Astrocyte of the cerebellum (primary cell): ENCODE measurements around the gene MLXIP.

Experiments used
- DNase-seq: peaks from one replicate; pipeline ENCODE4 v3.0.0-alpha.2; 2011; ENCODE audit warnings: low read depth
- H3K4me3 ChIP-seq: 2 replicates; pipeline ENCODE4 v1.5.1; 2011; ENCODE audit warnings: mild to moderate bottlenecking, low read depth, low read length, moderate library complexity
- in situ Hi-C: cut with HindIII; loops from 2 replicates; pipeline ENCODE4 v1.10.0; 2017; ENCODE audit warnings: low sequenced_read_pairs
- TF ChIP-seq, protein P1 (sequence below): IDR thresholded peaks from 2 replicates; pipeline ENCODE4 v1.5.1; 2012; ENCODE audit warnings: low read length, low read depth, moderate library complexity, mild to moderate bottlenecking; ENCODE audit errors: missing control alignments

Gene MLXIP

DNA sequence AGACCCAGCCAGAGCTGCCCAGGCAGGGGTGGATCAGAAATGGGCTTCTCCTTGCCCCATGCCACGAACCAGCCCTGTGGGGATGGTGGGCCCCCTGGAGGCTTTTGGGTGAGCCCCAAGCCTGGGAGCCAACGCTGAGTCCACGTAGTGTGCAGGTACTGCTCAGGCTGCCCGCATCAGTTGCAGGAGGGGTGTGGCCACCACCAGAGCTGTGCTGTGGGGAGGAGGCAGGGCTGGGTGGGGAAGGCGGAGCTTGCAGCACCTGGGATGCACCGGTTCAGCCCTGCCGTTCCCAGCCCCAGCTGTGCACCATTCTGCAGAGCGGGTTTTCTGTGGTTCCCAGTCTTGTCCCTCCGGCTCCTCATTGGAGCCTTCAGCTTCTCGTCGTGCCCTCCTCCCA lies 59.1 kb downstream of the MLXIP start:
- TF ChIP-seq, protein P1, sequence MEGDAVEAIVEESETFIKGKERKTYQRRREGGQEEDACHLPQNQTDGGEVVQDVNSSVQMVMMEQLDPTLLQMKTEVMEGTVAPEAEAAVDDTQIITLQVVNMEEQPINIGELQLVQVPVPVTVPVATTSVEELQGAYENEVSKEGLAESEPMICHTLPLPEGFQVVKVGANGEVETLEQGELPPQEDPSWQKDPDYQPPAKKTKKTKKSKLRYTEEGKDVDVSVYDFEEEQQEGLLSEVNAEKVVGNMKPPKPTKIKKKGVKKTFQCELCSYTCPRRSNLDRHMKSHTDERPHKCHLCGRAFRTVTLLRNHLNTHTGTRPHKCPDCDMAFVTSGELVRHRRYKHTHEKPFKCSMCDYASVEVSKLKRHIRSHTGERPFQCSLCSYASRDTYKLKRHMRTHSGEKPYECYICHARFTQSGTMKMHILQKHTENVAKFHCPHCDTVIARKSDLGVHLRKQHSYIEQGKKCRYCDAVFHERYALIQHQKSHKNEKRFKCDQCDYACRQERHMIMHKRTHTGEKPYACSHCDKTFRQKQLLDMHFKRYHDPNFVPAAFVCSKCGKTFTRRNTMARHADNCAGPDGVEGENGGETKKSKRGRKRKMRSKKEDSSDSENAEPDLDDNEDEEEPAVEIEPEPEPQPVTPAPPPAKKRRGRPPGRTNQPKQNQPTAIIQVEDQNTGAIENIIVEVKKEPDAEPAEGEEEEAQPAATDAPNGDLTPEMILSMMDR, result no peak
- no peak overlapping the region for H3K4me3 ChIP-seq
- DNase-seq, result no peak
- in situ Hi-C loops, result no loop called here

DNA sequence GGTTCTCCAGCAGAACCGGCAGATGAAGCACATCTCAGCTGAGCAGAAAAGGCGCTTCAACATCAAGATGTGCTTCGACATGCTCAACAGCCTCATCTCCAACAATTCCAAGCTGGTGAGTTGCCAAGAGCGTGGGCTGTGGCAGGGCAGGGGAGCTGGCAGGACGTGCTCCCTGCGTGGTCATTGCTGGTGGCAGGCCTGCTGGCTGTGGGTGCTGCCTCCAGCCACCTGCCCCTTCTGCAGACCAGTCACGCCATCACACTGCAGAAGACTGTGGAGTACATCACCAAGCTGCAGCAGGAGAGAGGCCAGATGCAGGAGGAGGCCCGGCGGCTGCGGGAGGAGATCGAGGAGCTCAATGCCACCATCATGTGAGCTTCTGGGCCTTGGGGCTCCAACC lies 59.6 kb downstream of the MLXIP start:
- TF ChIP-seq, protein P1, result no peak
- no peak for DNase-seq
- H3K4me3 ChIP-seq, result no peak overlapping the region
- in situ Hi-C loops, result no loop called here

DNA sequence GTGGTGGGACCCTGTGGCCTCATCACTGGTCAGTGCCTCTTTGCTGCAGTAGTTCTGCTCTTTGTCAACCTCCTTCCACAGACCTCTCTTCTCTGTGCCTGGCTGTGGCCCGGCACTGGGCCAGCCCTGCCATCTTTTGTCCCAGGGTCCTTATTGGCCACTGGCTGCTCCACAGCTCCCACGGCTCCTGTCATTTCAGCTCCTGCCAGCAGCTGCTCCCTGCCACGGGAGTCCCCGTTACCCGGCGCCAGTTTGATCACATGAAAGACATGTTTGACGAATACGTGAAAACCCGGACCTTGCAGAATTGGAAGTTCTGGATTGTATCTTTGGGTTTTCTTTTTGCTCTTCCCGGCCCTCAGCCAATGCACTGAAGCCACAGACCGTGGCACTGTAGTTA lies 60.1 kb downstream of the MLXIP start:
- in situ Hi-C loops, result no loop called here

DNA sequence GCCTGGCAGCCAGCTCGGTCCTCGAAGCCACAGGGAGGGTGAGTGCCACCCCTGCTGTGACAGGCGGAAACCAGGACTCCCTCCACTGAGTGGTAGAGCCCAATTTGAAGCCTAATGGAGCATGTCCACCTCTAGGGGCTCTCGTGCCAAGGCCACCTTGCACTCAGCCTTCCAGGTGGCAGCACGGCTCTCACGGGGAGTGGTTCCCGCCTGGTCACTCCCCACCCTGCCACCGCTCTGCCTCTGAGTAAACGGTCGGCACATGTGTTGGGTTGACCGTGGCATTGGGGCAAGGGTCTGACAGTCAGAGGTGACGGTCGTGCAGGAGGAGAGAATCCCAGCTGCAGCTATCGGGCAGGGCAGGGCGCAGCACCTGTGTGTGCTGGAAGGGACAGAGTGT lies 60.7 kb downstream of the MLXIP start:
- TF ChIP-seq, protein P1, result no peak
- in situ Hi-C loops, result no loop called here
- no peak for DNase-seq
- H3K4me3 ChIP-seq, result no peak overlapping the region

More for the DNA sequence above, 60.1 kb downstream of the MLXIP start:
- DNase-seq, result no peak
- H3K4me3 ChIP-seq, result no peak overlapping the region
- TF ChIP-seq, protein P1, result no peak

DNA sequence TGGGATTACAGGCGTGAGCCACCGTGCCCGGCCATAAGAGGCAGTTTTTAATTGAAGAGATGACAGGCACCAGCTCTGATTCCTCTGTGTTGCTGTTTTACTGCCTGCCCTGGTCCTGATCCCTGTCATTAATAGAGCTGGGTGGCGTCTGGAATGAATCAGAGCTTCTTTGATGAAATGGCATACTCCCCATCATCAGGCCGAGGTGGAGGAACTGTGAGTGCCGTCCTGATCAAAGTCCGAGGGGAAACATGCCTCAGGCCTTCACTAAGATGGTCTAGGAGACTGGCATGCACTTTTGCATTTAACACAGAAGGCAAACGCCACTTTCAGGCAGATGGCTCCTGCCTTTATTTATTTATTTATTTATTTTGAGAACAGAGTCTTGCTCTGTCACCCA lies 61.4 kb downstream of the MLXIP start:
- in situ Hi-C loops, result no loop called here
- DNase-seq, result no peak
- H3K4me3 ChIP-seq, result no peak overlapping the region
- TF ChIP-seq, protein P1, result no peak

DNA sequence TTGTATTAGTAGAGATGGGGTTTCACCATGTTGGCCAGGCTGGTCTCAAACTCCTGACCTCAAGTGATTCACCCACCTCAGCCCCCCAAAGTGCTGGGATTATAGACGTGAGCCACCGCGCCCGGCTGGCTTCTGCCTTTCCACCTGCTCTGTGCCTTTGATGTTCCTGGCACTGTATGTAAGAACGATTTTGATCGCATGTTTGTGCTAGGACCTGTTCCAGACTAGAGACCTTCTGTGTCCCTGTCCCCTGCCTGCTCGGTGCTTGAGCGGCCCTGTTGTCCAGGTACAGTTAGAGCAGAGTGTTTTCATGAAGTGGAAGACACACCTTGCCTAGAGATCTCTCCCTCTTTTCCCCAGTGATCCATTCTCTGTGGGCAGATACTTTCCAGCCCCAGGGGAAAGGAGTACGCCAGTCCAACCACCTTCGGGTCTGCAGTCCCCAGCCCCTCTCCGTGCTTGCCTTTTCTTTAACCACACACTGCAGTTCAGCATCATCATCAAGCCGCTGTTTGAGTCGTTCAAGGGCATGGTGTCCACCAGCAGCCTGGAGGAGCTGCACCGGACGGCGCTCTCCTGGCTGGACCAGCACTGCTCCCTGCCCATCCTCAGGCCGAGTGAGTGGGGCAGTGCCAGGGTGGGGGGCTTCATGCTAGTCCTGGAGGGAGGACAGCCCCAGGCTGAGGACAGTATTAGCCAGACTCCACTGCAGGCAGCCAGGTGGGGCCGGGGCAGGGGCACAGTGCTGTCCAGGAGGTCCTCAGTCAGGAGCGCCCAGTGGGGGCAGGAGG lies 62.1 kb downstream of the MLXIP start:
- DNase-seq, result no peak
- H3K4me3 ChIP-seq, result no peak overlapping the region
- in situ Hi-C loops, result no loop called here
- TF ChIP-seq, protein P1, result no peak
